Thoracic aorta (tissue), 2 donors: ENCODE data around the gene STK33. TPM values are rescaled to one million over a fixed set of nuclear protein-coding genes. Genes with fewer than 3 reads are reported as not detected.

Experiments used
- ATAC-seq: fragments of 150-250 bp; one replicate; pipeline ENCODE4 v1.8.0; 2017; ENCODE audit warnings: low read depth; ENCODE audit not compliant: insufficient number of reproducible peaks, low FRiP score
- DNase-seq: peaks from one replicate; pipeline ENCODE4 v3.0.0-alpha.2; 2020; ENCODE audit warnings: low spot score
- H3K27ac ChIP-seq, 2 donors: fragments of 200-600 bp; sonication (generic); 1 replicate in 1 of 2; 2 replicates in 1 of 2; pipeline ENCODE4 v1.5.1; 2016; ENCODE audit warnings: mild to moderate bottlenecking in 2 of 2, moderate library complexity in 2 of 2
- H3K27me3 ChIP-seq: fragments of 200-600 bp; sonication (generic); replicated peaks from 2 replicates; pipeline ENCODE4 v1.6.0; 2016; ENCODE audit warnings: mild to moderate bottlenecking; ENCODE audit not compliant: insufficient read depth
- H3K36me3 ChIP-seq: fragments of 200-600 bp; sonication (generic); one replicate; pipeline ENCODE4 v1.5.1; 2016
- H3K4me1 ChIP-seq, 2 donors: fragments of 200-600 bp; sonication (generic); 1 replicate in 1 of 2; 2 replicates in 1 of 2; pipeline versions ENCODE4 v1.5.1 to v1.6.0; 2016; ENCODE audit warnings: low read depth in 2 of 2, mild to moderate bottlenecking in 1 of 2; ENCODE audit not compliant: control insufficient read depth in 1 of 2
- H3K4me3 ChIP-seq: fragments of 200-600 bp; sonication (generic); 2 replicates; pipeline ENCODE4 v1.5.1; 2016; ENCODE audit warnings: mild to moderate bottlenecking
- H3K9me3 ChIP-seq: fragments of 200-600 bp; sonication (generic); 2 replicates; pipeline ENCODE4 v1.5.1; 2016
- total RNA-seq, 2 donors: library from RNA; depleted of rRNA; stranded (reverse); fragments of >200 nt; gene quantifications; one replicate each; pipeline versions ENCODE4 v1.1.0 to v1.2.3, GENCODE V29; 2016
- TF ChIP-seq, protein P1 (sequence below): fragments of 200-600 bp; sonication (generic); IDR thresholded peaks from one replicate; pipeline ENCODE4 v1.5.1; 2019; ENCODE audit warnings: antibody characterized with exemption

The STK33 gene
- total RNA-seq, 2 donors from 2014 or later: 1.3 TPM; not detected in 1

DNA sequence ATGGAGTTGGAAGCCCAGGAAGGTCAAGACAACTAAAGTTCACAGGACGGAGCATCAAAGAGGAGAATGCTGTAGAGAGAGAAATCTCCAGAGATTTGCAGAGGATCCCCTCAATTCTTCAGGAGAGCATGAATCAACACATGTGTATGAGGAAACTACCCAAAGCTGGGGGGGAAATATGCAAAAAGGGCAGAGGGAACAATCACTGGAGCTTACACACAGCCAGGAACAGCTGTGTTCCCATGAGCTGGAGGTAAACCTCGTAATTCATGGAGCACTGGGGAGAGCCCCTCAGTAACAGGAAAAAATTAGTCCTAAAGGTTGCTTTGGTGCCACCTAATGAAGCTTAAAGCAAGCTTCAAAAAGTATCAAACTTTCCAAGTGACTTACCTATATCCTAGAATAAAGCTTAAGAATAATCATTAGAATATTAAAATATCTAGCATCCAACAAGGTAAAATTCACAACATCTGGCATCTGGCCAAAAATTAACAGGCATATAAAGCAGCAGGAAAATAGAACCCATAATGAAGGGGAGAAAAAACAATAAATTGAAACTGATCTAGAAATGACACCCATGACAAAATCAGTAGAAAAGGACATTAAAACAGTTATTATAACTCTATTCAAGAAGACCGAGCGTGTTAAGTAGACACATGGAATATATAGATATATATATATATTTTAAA is 134.2 kb downstream of the STK33 start:
- DNase-seq (no peak), ATAC-seq (no peak)
- Histone ChIP-seq H3K36me3 (no peaks in the 10 kb centered on the region), H3K4me3 (no peak overlapping the region), H3K27me3 (no peaks in the 10 kb centered on the region), H3K4me1 (no peaks in the 10 kb centered on the region), H3K27ac (no peak overlapping the region), H3K9me3 (no peaks in the 10 kb centered on the region)
- TF ChIP-seq, protein P1, sequence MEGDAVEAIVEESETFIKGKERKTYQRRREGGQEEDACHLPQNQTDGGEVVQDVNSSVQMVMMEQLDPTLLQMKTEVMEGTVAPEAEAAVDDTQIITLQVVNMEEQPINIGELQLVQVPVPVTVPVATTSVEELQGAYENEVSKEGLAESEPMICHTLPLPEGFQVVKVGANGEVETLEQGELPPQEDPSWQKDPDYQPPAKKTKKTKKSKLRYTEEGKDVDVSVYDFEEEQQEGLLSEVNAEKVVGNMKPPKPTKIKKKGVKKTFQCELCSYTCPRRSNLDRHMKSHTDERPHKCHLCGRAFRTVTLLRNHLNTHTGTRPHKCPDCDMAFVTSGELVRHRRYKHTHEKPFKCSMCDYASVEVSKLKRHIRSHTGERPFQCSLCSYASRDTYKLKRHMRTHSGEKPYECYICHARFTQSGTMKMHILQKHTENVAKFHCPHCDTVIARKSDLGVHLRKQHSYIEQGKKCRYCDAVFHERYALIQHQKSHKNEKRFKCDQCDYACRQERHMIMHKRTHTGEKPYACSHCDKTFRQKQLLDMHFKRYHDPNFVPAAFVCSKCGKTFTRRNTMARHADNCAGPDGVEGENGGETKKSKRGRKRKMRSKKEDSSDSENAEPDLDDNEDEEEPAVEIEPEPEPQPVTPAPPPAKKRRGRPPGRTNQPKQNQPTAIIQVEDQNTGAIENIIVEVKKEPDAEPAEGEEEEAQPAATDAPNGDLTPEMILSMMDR: no peak

DNA sequence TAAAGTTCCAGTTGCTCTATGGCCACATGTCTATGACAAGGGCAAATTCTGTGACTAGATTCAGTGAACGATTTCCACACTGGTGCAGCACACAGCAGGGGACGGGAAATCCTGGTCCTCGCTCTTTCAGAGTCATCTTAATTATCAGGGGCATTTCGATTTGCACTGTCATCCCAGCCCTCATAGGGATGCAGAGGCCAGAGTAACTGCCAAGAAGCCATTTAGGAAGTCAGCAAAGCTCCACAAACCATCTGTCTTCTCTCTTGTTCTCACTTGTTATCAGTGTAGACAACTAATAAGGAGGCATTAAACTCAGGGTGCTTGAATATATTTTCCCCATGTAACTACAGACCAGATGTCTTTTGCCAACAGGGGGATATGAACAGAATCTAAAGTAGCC is 151.7 kb downstream of the STK33 start:
- no peak for DNase-seq
- H3K27me3 ChIP-seq: no peaks in the 10 kb centered on the region
- no peaks in the 10 kb centered on the region for H3K9me3 ChIP-seq
- H3K4me1 ChIP-seq: no peaks in the 10 kb centered on the region
- no peak for ATAC-seq
- TF ChIP-seq, protein P1: no peak
- H3K36me3 ChIP-seq: no peaks in the 10 kb centered on the region
- H3K4me3 ChIP-seq: no peak overlapping the region
- H3K27ac ChIP-seq: no peak overlapping the region

DNA sequence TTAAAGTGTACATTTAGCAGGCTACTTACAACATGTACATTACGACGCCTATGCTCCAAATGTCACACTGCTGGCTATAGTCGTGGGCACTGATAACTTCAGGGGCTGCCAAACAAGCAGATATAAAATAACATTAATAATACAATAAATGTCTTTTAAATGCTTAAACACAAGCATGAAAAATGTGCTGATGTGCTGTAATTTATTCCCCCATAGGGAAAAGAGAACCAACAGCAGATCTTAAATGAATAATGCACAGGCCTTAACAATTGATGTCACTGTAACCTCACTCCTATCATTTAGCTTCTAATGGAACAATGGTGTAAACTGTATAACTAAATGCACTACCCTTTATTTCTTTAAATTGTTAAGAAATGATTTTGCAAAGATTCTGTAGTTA is 153.4 kb downstream of the STK33 start:
- ATAC-seq: no peak
- no peaks in the 10 kb centered on the region for H3K36me3 ChIP-seq
- TF ChIP-seq, protein P1: no peak

DNA sequence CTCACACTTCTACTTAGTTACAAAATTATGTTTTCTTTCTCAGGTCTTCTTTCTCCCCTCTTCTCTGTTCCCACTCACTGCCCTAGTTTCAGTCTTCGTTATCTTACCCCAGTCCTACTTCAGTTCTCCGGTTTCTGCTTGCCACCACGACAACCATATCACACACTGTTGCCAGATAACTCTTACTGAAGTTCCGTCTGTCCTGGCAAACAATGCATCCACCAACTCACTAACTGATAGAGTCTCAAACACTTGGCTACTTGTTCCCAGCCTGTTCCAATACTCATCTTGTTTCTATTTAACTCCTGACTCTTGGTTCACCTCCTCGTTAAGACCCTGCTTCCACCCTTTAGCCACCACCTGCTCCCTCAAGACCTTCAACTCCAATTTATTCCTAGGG is 164.5 kb downstream of the STK33 start:
- TF ChIP-seq, protein P1: no peak
- Histone ChIP-seq H3K36me3 (no peaks in the 10 kb centered on the region), H3K9me3 (no peaks in the 10 kb centered on the region), H3K4me1 (no peaks in the 10 kb centered on the region), H3K27me3 (no peaks in the 10 kb centered on the region), H3K4me3 (no peak overlapping the region), H3K27ac (no peak overlapping the region)
- DNase-seq (no peak), ATAC-seq (no peak)

More for the DNA sequence above, 153.4 kb downstream of the STK33 start:
- no peak for DNase-seq
- Histone ChIP-seq H3K4me1 (no peaks in the 10 kb centered on the region), H3K4me3 (no peak overlapping the region), H3K27ac (no peak overlapping the region), H3K9me3 (no peaks in the 10 kb centered on the region), H3K27me3 (no peaks in the 10 kb centered on the region)

DNA sequence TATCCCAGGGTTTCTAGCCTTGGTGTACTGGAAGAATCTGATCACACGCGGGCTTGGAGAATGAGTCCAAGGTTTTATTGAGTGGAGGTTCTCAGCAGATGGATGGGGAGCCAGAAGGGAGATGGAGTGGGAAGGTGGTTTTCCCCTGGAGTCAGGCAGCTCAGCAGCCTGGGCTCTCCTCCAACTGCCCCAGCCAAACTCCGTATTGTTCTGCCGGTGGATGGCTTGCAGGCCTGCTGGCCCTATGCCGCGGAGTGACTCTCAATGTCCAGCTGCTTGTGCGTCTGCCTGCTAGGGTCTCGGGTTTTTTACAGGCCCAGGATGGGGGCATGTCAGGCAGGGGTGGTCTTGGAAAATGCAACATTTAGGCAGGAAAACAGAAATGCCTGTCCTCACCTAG is 168.0 kb downstream of the STK33 start:
- H3K27ac ChIP-seq: no peak overlapping the region
- DNase-seq: no peak
- no peaks in the 10 kb centered on the region for H3K36me3 ChIP-seq
- no peaks in the 10 kb centered on the region for H3K4me1 ChIP-seq
- no peak for ATAC-seq
- H3K9me3 ChIP-seq: no peaks in the 10 kb centered on the region
- H3K27me3 ChIP-seq: no peaks in the 10 kb centered on the region
- no peak overlapping the region for H3K4me3 ChIP-seq
- TF ChIP-seq, protein P1: no peak
